ENCODE results near the gene RIMS3. TPM values are rescaled to one million over a fixed set of nuclear protein-coding genes. Genes with fewer than 3 reads are reported as not detected.

The RIMS3 gene
- total RNA-seq, 1 donor from 2014 or later: 0.81 TPM

GRCh38 chr1:40693425-40693824 is 27.9 kb upstream of the RIMS3 start:
- DNase-seq (no peak), ATAC-seq (ENCODE audit: poor library complexity) (no peak)
- intact Hi-C loops (cut with DNase I): no loop called here

GRCh38 chr1:40692429-40692895 is 27.0 kb upstream of the RIMS3 start:
- no peak for ATAC-seq (ENCODE audit: poor library complexity)
- DNase-seq: no peak
- intact Hi-C loops (cut with DNase I): no loop called here

GRCh38 chr1:40691538-40692428 is 26.3 kb upstream of the RIMS3 start, which contains the start of gene NFYC:
NFYC (plus strand) TSS chr1:40691704; CDS start chr1:40738844, 47,140 bp downstream.
- peak; percentile 97 for DNase-seq
- peak; percentile 96 for ATAC-seq (ENCODE audit: poor library complexity)
- intact Hi-C loops (cut with DNase I): no loop called here

- intact Hi-C loops (cut with DNase I): no loop called here
- no peak for ATAC-seq (ENCODE audit: poor library complexity)
- no peak for DNase-seq
These were observed 25.5 kb upstream of the RIMS3 start for GRCh38 chr1:40690771-40691537.

GRCh38 chr1:40689737-40690136 is 24.3 kb upstream of the RIMS3 start:
- intact Hi-C loops (cut with DNase I): no loop called here
- no peak for DNase-seq
- no peak for ATAC-seq (ENCODE audit: poor library complexity)

DNA sequence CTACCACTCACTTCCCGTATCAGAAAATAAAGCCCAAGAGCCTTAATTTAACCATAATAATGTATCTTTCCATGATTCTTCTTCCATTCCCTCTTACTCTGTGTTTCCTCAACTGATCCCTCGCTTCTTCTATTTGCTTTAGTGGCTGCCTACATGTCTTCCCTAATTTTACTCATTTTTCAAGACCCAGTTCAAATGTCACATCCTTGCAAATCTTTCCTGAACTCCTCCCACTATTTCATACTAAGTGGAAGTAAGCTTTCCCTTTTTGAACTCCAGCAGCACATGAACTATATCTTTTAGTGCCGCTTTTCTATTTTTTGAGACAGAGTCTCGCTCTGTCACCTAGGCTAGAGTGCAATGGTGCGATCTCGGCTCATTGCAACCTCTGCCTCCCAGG is 22.2 kb upstream of the RIMS3 start:
- no peak for DNase-seq
- no peak for ATAC-seq (ENCODE audit: poor library complexity)
- intact Hi-C loops (cut with DNase I): no loop called here

DNA sequence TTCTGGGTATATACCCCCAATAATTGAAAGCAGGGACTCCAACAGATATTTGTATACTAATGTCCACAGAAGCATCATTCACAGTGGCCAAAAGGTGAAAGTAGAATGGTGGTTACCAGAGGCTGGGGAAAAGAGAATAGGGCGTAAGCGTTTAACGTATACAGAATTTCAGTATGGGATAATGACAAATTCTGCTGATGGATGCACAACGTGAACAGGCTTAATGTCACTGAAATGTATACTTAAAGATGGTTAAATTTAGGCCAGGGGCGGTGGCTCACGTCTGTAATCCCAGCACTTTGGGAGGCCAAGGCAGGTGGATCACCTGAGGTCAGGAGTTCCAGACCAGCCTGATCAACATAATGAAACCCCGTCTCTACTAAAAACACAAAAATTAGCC is 21.6 kb upstream of the RIMS3 start:
- intact Hi-C loops (cut with DNase I): no loop called here
- ATAC-seq (ENCODE audit: poor library complexity) (no peak), DNase-seq (no peak)

- ATAC-seq (ENCODE audit: poor library complexity): no peak
- DNase-seq: no peak
- intact Hi-C loops (cut with DNase I): no loop called here
These were observed 19.2 kb upstream of the RIMS3 start for GRCh38 chr1:40684669-40685068.

GRCh38 chr1:40679165-40679953 is 13.9 kb upstream of the RIMS3 start:
- DNase-seq (no peak), ATAC-seq (ENCODE audit: poor library complexity) (no peak)
- intact Hi-C loops (cut with DNase I): no loop called here

GRCh38 chr1:40676501-40676900 is 11.0 kb upstream of the RIMS3 start:
- ATAC-seq (ENCODE audit: poor library complexity) (no peak), DNase-seq (no peak)
- intact Hi-C loops (cut with DNase I): no loop called here

GRCh38 chr1:40673452-40673851 is 8.0 kb upstream of the RIMS3 start:
- DNase-seq: no peak
- no peak for ATAC-seq (ENCODE audit: poor library complexity)
- intact Hi-C loops (cut with DNase I): no loop called here

DNA sequence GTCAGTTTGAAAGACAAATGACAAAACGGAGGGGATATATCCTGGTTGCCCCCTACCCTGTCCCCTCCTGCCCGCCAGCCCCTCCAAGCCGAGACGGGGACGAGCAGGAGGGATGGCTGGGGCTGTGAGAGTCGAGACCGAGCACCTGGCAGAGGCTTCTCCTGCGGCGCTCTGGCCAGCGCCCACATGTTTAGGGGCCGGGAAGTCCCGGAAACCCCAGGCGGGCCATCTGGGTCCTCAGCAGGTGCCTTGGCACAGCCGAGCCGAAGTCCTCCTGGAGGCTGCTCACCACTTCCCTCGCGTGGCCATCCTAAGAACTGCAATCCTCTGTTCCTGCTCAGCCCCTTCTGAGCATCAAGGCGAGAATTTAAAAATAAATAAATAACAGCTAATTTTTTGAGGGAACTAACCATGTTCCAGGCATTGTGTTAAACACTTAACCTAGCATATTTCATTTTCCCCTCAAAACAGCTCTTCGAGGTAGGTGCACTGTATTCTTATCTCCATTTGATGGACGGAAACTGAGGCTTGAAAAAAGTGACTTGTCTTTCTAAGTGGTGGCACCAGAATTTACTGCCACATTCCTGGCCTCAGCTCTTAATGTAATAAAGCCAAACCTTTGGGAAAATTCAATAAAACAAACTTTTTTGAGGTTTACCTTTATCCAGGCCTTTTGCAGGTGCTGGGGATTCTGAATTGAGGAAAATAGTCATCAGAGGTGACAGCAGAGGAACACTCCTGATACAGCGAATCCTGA is 3.5 kb upstream of the RIMS3 start:
- peak; percentile 83 for DNase-seq
- intact Hi-C loops (cut with DNase I): loop anchor here (5.0 kb wide), 1 partner anchor 42 kb away; no protein-coding TSS in a partner anchor

DNA sequence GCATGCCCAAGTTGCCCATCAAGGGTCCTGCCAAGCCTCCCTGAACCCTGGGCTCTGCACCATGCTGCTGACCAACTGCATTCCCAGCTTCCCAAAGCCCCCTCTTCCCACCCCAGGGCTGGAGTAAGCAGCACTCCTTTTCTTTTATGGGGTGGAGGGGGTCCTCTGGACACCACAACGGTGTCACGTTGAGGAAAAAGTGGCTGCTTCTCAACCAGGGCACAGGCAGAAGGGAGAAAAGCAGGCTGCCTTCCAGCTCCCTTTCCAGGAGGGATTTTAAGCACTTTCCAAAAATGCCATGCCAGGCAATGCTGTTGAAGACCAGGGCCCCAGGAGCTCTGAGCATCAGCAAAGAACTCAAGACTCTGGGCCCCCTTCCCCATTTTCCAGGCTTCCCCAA is 691 bp downstream of the RIMS3 start:
- ATAC-seq (ENCODE audit: poor library complexity) (no peak), DNase-seq (no peak)
- intact Hi-C loops (cut with DNase I): loop anchor here (5.0 kb wide), 1 partner anchor 37 kb away; no protein-coding TSS in a partner anchor

More for the DNA sequence above, 3.5 kb upstream of the RIMS3 start:
- peak; percentile 67 for ATAC-seq (ENCODE audit: poor library complexity)

GRCh38 chr1:40664167-40664537 is 1.3 kb downstream of the RIMS3 start:
- no peak for DNase-seq
- ATAC-seq (ENCODE audit: poor library complexity): no peak
- intact Hi-C loops (cut with DNase I): no loop called here

- intact Hi-C loops (cut with DNase I): no loop called here
These were observed 1.9 kb downstream of the RIMS3 start for GRCh38 chr1:40663324-40664166.

DNA sequence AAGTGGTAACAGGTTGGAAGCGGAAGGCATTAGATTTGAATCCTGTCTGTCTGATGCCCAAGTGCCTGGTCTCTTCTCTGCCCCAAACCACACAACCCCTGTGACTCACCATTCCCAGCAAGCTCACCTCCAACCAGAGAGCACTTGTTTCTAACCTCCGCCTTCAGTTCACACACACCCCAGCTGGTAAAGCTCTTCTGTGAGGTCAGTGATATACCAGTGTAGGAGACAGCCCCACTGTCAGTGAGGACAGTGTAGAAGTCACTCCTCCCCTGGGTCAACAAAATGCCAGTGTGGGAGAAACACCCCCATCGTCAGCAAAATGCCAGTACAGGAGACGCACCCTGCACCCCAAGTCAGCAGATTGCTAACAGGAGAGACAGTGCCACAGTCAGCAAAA is 2.6 kb downstream of the RIMS3 start:
- intact Hi-C loops (cut with DNase I): no loop called here

More at GRCh38 chr1:40663324-40664166, 1.9 kb downstream of the RIMS3 start:
- no peak for DNase-seq
- ATAC-seq (ENCODE audit: poor library complexity): no peak

DNA sequence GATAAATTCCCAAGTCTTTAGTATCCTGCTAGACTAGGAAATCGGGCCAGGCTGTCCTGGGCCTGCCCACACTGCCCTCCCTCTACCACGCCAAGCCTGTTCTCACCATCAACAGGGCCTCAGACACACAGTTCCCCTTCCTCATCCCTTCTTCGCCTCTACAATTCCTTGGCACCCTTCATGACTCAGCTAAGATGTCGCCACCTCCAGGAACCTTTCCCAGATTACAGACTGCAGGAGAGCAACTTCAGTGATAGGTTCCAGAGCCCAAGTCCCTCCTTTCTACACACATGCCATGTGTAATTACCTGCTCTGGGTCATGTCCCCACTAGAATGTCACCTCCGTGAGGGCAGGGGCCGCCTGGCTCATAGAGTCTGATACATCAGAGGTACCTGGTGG is 3.3 kb downstream of the RIMS3 start:
- intact Hi-C loops (cut with DNase I): no loop called here
- no peak for ATAC-seq (ENCODE audit: poor library complexity)

More for the DNA sequence above, 2.6 kb downstream of the RIMS3 start:
- no peak for ATAC-seq (ENCODE audit: poor library complexity)
- no peak for DNase-seq

More for the DNA sequence above, 3.3 kb downstream of the RIMS3 start:
- DNase-seq: no peak

All from Right ventricle myocardium superior (tissue), 1 donor.